Lower lobe of right lung (tissue), 2 donors: Measurements from ENCODE around the gene KIAA2012. TPM values are rescaled to one million over a fixed set of nuclear protein-coding genes. Genes with fewer than 3 reads are reported as not detected.
"Not testable (repeated sequence)": the region's sequence is repeated elsewhere in the genome, so short reads cannot be mapped to it uniquely, and the experiment has no call there.

ENCODE experiments used
- ATAC-seq, 2 donors: fragments of 200-7000 bp; cut with Tn5 transposase; one replicate each; pipeline ENCODE4 v1.9.1; 2020 to 2022; ENCODE audit warnings: mild to moderate bottlenecking in 2 of 2, moderate library complexity in 2 of 2
- DNase-seq: peaks from one replicate; pipeline ENCODE4 v3.0.0-alpha.2; 2020
- H3K27ac ChIP-seq: fragments of 200-600 bp; one replicate; pipeline ENCODE4 v1.8.0; 2022
- H3K27me3 ChIP-seq: fragments of 200-600 bp; one replicate; pipeline ENCODE4 v1.8.0; 2022; ENCODE audit warnings: low read depth
- H3K36me3 ChIP-seq: fragments of 200-600 bp; one replicate; pipeline ENCODE4 v1.8.0; 2022; ENCODE audit warnings: mild to moderate bottlenecking
- H3K4me1 ChIP-seq: fragments of 200-600 bp; one replicate; pipeline ENCODE4 v1.8.0; 2022
- H3K4me3 ChIP-seq: fragments of 200-600 bp; one replicate; pipeline ENCODE4 v1.8.0; 2022; ENCODE audit warnings: mild to moderate bottlenecking
- H3K9me3 ChIP-seq: fragments of 200-600 bp; one replicate; pipeline ENCODE4 v1.8.0; 2022
- CTCF ChIP-seq: fragments of 200-600 bp; IDR thresholded peaks from one replicate; pipeline ENCODE4 v1.8.0; 2022; ENCODE audit warnings: antibody characterized with exemption, mild to moderate bottlenecking
- intact Hi-C: fragments of 100-400 bp; cut with DNase I; formaldehyde crosslinking; loops from one replicate; pipeline ENCODE4 v1.11.0; 2022
- total RNA-seq: library from RNA; stranded (reverse); fragmentation: NEBNext Ultra II Directional; extraction: Animal tissue kit (Norgen Biotek cat#: 25700); gene quantifications from one replicate; pipeline ENCODE4 v1.2.1, GENCODE V29; 2021
- donor health status: DM: no; HTN: yes; CAD: no; lungs with severe emphysema.

Gene KIAA2012
- total RNA-seq, 1 donor from 2014 or later, result 2.8 TPM

- Histone ChIP-seq H3K36me3 (no peaks in the 10 kb centered on the region), H3K4me1 (peaks cover 26% of the 10 kb centered on the region), H3K4me3 (peak within 1 kb of the TSS; percentile 99), H3K27me3 (no peaks in the 10 kb centered on the region), H3K27ac (peak within 1 kb of the TSS; percentile 86), H3K9me3 (no peaks in the 10 kb centered on the region)
- TF ChIP-seq CTCF, result no peak
- intact Hi-C loops, result no loop called here
- DNase-seq, result peak; percentile 92
- ATAC-seq, result peak; percentile 97 to 99
Observed at GRCh38 chr2:202238234-202239197, 165.5 kb downstream of the KIAA2012 start, which contains the start of gene SUMO1. SUMO1 (minus strand) TSS chr2:202238597; CDS start chr2:202238451, 146 bp downstream.

- H3K4me3 ChIP-seq, ATAC-seq, H3K36me3 ChIP-seq, H3K27ac ChIP-seq, H3K27me3 ChIP-seq, H3K4me1 ChIP-seq, DNase-seq, H3K9me3 ChIP-seq, intact Hi-C loops: not testable (repeated sequence)
Observed at GRCh38 chr2:202247710-202248109, 174.7 kb downstream of the KIAA2012 start.

- Histone ChIP-seq H3K36me3 (no peaks in the 10 kb centered on the region), H3K4me3 (no peak overlapping the region), H3K4me1 (no peaks in the 10 kb centered on the region), H3K27ac (no peak overlapping the region), H3K27me3 (no peaks in the 10 kb centered on the region), H3K9me3 (no peaks in the 10 kb centered on the region)
- intact Hi-C loops, result no loop called here
- no peak for TF ChIP-seq CTCF
- no peak for DNase-seq
- ATAC-seq, result peak in 1 of 2 donors; percentile 28
Observed at GRCh38 chr2:202249521-202250253, 176.6 kb downstream of the KIAA2012 start.

GRCh38 chr2:202251494-202251893 lies 178.4 kb downstream of the KIAA2012 start:
- no peak for DNase-seq
- intact Hi-C loops, result no loop called here

More at GRCh38 chr2:202251494-202251893, 178.4 kb downstream of the KIAA2012 start:
- no peak for TF ChIP-seq CTCF
- Histone ChIP-seq H3K4me1 (no peaks in the 10 kb centered on the region), H3K27me3 (no peaks in the 10 kb centered on the region), H3K36me3 (no peaks in the 10 kb centered on the region), H3K9me3 (no peaks in the 10 kb centered on the region), H3K27ac (no peak overlapping the region), H3K4me3 (no peak overlapping the region)
- ATAC-seq, result no peak

Other genes starting within 250 kb of the KIAA2012 start
- gene FZD7, start 39.4 kb upstream of the KIAA2012 start, total RNA-seq, result 15.2 TPM
- gene SUMO1, start 165.3 kb downstream of the KIAA2012 start, total RNA-seq, result 70.1 TPM
- gene NOP58, start 192.5 kb downstream of the KIAA2012 start, total RNA-seq, result 37.8 TPM